Fibroblast of skin of right biceps (primary cell): ENCODE results near the gene TRPM6.
"Not testable (repeated sequence)": the region's sequence is repeated elsewhere in the genome, so short reads cannot be mapped to it uniquely, and the experiment has no call there.

Source experiments
- DNase-seq: peaks from one replicate; pipeline ENCODE4 v3.0.0-alpha.2; 2013

TRPM6 gene, protein sequence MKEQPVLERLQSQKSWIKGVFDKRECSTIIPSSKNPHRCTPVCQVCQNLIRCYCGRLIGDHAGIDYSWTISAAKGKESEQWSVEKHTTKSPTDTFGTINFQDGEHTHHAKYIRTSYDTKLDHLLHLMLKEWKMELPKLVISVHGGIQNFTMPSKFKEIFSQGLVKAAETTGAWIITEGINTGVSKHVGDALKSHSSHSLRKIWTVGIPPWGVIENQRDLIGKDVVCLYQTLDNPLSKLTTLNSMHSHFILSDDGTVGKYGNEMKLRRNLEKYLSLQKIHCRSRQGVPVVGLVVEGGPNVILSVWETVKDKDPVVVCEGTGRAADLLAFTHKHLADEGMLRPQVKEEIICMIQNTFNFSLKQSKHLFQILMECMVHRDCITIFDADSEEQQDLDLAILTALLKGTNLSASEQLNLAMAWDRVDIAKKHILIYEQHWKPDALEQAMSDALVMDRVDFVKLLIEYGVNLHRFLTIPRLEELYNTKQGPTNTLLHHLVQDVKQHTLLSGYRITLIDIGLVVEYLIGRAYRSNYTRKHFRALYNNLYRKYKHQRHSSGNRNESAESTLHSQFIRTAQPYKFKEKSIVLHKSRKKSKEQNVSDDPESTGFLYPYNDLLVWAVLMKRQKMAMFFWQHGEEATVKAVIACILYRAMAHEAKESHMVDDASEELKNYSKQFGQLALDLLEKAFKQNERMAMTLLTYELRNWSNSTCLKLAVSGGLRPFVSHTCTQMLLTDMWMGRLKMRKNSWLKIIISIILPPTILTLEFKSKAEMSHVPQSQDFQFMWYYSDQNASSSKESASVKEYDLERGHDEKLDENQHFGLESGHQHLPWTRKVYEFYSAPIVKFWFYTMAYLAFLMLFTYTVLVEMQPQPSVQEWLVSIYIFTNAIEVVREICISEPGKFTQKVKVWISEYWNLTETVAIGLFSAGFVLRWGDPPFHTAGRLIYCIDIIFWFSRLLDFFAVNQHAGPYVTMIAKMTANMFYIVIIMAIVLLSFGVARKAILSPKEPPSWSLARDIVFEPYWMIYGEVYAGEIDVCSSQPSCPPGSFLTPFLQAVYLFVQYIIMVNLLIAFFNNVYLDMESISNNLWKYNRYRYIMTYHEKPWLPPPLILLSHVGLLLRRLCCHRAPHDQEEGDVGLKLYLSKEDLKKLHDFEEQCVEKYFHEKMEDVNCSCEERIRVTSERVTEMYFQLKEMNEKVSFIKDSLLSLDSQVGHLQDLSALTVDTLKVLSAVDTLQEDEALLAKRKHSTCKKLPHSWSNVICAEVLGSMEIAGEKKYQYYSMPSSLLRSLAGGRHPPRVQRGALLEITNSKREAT (N-terminal part only)

GRCh38 chr9:74887041-74887980 is at the start of gene TRPM6:
Gene TRPM6 (minus strand): TSS chr9:74887921. CDS start chr9:74887856, 65 bp downstream.
- peak; percentile 81 for DNase-seq

- peak; percentile 26 for DNase-seq
Observed at GRCh38 chr9:74935008-74935407, 47.3 kb upstream of the TRPM6 start.

GRCh38 chr9:74921737-74922136 is 34.0 kb upstream of the TRPM6 start:
- DNase-seq, result no peak

DNA sequence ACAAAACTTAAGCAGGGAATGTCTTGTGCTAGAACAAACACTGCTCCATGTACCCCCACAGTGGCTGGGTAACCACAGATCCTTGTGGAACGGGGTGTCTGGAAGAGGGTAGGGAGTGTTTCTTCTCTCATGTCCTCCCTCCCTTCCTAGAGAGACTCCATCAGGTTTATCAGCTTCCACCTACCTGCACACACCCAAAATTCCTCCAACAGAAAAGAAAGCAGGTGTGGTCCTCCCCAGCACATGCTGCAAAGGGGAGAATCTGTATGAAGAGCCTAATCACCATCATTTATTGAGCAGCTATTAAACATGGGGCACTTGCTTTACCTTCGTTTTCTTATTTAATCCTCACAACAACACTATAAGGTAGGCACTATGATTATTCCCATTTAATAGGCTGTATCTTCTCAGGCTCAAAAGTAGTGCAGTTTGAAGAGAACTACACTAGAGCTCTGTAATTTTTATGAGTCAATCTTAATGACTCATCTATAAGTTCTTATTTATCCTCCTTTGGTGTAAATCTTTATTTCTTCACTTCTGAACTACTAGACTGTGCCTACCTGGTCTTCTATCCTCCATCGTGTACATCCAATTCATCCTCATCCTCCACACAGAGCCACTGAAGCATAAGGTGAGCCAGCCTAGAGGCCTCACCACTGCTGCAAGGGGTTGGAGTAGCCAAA is 33.4 kb upstream of the TRPM6 start:
- no peak for DNase-seq

DNA sequence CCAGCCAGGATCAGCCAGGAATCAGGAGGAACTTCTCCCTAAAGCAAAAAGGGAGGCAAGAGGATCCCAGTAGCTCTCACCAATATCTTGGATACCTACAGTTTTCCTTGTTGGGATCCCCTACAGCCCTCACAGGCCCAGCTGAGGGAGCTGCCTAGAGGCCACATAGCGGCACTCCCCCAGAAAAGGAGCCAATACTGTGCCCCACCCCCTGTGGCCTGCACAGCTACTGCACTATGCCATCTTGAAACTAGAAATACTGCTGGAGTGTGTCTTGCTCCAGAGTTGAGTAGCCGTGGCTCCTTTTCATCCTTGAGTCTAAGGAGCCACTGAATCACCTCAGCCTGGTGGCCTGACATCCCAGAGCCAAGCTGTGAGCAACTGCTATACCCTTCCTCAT is 22.3 kb upstream of the TRPM6 start:
- DNase-seq, result no peak

DNA sequence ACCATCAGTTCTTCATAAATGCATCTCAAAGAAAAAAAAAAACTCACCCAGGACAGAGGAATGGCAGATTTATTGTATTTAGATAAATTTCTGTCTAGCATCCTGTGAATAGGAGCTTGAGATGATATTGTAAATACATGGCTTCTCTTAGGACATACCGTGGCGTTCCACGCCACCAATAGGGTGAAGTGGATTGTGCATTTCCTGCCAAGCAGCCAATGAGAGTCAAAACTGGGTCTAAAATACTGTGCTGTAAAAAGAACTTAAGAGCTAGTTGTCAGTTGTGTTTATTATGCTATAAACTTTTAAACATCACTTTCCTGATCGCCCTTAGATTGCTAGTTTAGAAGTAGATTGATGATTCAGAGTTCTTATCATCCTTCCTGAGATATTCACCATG is 20.9 kb upstream of the TRPM6 start:
- DNase-seq, result no peak

GRCh38 chr9:74907085-74907484 is 19.4 kb upstream of the TRPM6 start:
- DNase-seq, result no peak

DNA sequence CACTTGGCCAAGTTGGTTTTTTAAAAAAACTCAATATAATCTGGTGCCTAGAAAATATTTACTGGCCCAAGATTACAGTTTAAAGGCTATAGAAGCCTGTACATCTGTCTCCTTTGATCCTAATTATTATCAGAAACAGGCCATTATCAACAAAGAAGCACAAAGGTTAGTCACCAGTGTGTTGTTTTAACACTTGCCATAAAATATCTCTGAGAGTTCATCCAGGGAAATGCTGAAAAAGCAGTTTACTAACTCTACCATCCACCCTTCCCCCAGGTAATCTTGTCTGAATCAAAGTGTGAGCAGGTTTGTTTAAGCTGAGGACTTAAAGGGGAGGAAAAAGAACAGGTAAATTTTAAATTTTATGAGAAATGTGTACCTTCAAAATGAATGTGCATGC is 13.3 kb upstream of the TRPM6 start:
- DNase-seq, result no peak

DNA sequence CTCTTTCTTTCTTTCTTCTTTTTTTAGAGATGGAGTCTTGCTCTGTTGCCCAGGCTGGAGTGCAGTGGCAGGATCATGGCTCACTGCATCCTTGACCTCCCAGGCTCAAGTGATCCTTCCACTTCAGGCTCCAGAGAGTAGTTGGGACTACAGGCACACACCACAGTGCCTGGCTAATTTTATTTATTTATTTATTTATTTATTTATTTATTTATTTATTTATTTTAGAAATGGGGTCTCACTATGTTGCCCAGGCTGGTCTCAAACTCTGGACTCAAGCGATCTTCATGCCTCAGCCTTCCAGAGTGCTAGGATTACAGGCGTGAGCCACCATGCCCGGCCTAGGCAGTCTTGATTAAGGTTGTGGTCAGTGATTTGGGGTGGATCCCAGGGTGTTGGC is 728 bp upstream of the TRPM6 start:
- DNase-seq, result not testable (repeated sequence)

DNA sequence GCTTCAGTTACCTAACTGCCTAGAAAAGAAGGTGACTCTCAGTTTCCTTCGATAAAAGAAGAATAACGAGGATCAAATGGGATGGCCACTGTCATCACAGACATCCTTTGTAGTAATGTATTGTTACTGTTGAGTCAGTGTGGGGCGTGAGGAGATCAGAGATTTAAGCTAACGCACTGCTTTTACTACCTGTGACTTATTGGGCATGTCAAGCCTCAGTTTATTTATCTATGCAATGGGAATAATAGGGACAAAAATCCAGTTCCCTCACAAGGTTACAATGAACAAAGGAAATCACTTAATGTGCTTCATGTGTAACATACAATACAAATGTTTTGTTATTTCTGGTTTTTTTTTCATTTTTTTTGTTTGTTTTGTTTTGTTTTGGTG is 255 bp upstream of the TRPM6 start:
- DNase-seq, result no peak

DNA sequence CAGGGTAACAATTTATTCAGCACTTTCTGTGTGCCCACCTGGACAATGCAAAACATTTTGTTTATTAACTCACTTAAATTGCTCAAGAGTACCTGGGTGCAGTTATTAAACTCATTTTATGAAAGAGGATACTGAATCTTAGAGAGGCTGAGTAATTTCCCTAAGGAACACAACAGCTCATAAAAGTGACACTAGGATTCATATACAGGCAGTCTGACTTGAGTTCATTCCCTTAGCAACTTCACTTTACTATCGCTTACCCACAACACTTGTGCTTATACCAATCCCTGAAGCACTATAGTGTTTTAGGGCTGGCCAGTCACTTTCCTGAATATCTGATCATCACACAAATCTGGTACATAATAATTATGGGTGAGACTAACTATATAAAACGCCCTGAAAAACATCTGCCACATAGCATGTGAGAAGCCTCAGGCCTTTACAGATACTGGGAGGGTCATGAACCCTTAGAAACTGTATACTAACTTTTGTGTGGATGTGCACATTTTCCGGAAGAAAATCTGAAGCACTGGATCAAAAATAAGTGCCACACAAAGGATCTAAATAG is 11.3 kb downstream of the TRPM6 start:
- DNase-seq, result no peak

GRCh38 chr9:74875656-74876055 is 12.1 kb downstream of the TRPM6 start:
- DNase-seq, result no peak

GRCh38 chr9:74874220-74874619 is 13.5 kb downstream of the TRPM6 start:
- DNase-seq, result no peak

DNA sequence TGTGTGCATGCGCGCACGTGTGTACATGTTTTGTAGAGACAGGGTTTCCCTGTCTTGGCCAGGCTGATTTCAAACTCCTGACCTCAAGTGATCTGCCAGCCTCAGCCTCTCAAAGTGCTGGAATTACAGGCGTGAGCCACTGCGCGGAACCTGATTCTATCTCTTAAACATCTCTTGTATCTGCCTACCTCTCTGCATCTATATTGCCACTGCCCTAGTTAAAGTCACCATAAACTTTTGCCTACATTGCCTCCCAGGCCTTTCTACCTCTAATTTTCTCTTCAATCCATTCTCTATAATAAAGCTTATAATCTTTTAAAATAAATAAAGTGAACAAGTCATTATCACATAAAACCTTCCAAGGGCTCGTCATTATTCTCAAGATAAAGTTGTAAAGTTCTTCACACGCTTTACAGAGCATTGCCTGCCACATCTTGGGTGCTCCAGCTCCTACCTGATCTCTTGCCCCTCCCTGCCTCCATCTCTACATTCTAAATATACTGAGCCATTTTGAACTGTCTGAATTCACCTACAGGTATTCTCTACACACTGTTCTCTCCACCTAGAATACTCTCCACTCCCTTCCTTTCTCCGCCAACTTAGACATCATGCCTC is 15.0 kb downstream of the TRPM6 start:
- DNase-seq, result no peak

DNA sequence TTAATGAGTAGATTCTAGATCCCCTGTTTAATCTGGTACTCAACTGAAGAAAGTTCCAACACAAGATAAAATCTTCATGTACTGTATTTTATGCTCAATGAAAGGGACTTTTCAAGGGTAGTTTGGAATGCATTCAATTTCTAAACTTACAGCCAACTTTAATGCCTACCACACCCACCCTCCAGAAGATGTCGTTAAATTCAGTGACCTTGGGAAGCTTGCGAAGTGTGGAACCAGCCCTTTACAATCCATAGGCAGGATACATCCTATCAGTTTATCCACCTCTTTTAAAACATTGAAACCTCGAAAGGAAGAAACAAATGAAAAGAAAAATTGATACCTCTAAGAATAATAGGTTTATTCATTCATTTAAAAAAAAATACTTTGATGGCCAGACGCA is 20.2 kb downstream of the TRPM6 start:
- DNase-seq, result no peak

DNA sequence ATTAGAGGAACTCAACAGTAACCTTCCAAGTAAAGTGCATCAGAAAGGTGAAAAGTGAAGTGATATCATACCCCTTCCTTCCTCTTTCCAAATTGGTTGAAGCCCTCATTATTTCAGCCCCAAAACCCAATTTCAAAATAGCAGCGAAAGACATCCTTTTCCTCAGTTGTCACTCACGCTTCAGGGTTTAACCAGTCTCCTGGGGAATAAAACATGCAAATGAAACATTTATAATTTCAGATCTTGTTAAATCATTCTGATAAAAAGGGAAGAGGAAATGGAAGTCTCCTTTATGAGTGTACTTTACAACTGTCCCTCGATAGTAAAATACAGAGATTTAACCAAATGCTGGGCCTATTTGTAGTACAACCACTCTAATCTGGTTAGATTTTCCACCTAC is 22.5 kb downstream of the TRPM6 start:
- no peak for DNase-seq

DNA sequence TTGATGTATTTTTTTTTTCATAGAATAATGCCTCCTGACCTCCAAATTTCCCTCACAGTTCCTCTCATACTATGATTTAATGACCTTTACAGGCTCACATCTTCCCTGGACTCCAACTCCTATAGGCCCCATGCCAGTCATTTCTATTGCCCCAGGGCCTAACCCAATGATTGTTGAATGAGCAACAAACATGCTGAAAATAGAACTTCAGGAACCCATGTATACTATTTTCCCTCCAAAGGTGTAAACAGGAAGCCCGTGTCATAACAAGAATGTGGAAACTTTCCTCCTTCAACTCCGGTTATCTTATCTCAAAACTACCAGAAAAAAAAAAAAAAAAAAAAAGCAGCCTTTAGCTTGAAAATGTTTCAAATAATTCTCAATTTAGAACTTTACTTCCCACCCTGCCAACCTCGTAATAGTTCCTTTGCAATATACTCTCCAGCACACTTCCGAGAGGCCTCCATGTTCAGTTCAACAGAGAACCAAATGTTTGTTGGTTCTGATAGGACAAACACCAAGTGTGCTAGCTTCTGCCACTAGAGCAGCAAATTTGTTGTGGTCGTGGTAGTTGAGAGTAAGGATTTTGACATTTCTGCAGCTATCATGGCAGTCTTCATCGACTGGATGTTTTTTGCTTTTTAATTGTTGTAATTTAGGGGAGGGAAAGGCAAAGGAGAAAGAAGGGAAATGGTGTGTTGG is 25.8 kb downstream of the TRPM6 start:
- DNase-seq, result no peak

- no peak for DNase-seq
Observed at GRCh38 chr9:74861071-74861470, 26.6 kb downstream of the TRPM6 start.

GRCh38 chr9:74860247-74860646 is 27.5 kb downstream of the TRPM6 start:
- not testable (repeated sequence) for DNase-seq

- no peak for DNase-seq
Observed at GRCh38 chr9:74859786-74860185, 27.9 kb downstream of the TRPM6 start.
